Stimulated activated CD8-positive, alpha-beta memory T cell treated with anti-CD3 and anti-CD28 coated beads, Interleukin-7, amount 100 ng/mL, for 1 hour (primary cell): ENCODE data around the gene HSFY2.
"Not testable (repeated sequence)": the region's sequence is repeated elsewhere in the genome, so short reads cannot be mapped to it uniquely, and the experiment has no call there.

ENCODE experiments used
- DNase-seq, 2 donors: peaks; one replicate each; pipeline ENCODE4 v3.0.0-alpha.2; 2020; ENCODE audit warnings: low read depth in 2 of 2

Gene HSFY2, protein sequence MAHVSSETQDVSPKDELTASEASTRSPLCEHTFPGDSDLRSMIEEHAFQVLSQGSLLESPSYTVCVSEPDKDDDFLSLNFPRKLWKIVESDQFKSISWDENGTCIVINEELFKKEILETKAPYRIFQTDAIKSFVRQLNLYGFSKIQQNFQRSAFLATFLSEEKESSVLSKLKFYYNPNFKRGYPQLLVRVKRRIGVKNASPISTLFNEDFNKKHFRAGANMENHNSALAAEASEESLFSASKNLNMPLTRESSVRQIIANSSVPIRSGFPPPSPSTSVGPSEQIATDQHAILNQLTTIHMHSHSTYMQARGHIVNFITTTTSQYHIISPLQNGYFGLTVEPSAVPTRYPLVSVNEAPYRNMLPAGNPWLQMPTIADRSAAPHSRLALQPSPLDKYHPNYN

DNA sequence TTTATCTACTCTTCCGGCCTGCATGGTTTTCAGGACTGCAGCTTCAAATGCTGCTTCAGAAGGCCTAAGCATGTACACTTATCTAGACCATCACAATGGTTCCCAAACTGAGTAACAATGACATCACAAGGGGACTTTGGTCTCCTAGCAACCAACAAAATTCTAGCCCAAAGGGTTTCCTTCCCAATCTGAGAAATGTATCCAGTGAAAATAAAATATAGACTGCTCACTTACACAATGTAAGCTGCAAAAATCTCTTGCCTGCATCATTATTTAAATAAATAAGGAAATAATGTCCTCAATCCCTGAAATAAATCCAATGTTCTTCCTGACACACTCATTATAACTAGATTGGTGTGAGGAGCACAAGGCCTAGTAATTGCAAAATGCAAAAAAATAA, at the start of gene HSFY2:
HSFY2 (minus strand) TSS at position 101 of the 400 bp plus-strand sequence. CDS start 117 bp downstream, outside the sequence.
- DNase-seq = not testable (repeated sequence)

DNA sequence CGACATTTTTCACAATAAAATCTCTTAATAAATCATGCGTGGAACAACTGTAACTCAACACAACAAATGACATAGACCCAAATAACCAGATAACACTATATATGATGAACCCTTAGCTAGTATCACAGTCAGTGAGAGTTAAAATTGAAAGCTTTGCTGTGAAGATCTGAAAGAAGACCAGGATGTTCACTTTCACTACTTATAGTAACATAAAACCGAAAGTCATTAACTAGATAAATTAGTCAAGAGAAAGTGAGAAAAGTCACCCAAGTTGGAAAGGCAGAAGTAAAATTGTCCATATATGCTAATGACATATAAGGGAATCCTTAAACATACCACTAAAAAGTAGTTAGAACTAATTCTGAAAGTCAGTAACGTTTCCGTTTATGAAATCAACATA, 42.2 kb upstream of the HSFY2 start:
- not testable (repeated sequence) for DNase-seq

DNA sequence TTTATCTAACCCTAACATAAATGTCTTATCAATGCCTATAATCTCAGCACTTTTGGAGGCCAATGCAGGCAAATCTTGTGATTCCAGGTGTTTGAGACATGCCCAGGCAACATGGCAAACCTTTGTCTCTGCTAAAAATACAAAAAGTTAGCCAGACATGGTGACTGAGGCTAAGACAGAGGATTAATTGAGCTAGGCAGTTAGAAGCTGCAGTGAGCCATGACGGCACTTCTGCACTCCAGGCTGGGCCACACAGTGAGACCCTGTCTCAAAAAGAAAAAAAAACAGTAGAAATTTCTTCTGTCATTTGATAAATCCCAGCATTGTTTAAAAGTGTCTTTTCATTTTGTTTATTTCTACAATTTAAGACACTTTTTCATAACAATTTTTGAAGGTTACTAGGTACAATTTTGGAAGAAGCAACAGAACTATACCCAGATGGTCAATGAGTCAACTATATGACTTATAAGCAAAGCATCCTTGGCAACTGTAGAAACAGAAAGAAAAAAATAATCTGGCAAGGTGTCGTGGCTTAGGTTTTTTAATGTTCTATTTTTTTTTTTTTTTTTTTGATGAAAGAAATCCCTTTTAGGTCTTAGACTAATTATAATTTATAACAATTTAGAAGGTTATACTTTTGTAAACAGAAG, 15.3 kb upstream of the HSFY2 start:
- not testable (repeated sequence) for DNase-seq

DNA sequence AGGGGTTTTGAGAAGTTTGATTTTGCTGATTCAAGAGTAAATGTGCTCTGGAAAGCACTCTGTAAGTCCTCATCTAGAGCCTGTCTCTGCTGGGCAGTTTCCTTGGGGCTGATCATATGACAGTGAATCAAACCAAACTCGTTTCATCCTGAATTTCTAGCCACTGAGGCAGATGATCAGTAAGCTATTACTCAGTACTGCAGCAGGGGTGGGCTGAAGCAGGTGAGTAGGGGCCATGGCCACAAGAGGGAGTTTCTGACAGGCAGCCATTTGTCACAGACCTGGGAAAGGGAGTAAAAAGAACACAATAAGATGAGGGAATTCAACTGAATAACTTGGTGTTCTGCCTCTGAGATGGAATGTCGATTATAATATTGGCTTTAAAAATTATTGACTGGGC, 19.5 kb downstream of the HSFY2 start:
- not testable (repeated sequence) for DNase-seq

DNA sequence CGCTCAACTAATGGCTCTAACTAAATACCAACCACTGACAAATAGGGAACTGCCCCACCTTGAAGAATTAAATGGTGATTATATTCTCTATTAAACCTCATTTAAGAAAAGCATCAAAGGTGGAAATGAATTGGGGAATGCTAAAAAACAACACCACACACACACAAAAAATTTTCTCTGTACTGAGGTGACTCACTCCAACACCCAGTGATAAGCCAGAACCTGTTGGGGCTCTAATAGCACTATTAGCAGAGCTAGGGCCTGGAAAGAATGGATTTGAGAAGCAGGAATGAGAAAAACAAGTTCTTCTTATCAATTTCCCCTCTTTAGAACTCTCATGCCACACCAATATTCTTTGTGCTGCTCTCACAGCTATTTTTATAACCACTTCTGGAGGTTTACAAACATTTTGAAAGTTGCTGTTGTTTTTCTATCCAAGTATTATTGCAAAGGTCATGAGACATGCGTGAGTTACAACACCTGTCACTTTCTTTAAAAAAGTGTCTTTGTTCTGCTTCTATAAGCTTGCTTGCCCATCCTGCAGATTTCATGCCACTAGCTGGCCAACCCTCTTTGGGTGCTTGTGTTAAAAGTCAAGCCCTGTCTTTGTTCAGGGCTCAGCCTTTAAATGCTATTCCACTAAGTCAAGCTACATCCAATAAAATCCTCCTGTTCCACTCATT, 20.3 kb downstream of the HSFY2 start:
- DNase-seq = not testable (repeated sequence)

DNA sequence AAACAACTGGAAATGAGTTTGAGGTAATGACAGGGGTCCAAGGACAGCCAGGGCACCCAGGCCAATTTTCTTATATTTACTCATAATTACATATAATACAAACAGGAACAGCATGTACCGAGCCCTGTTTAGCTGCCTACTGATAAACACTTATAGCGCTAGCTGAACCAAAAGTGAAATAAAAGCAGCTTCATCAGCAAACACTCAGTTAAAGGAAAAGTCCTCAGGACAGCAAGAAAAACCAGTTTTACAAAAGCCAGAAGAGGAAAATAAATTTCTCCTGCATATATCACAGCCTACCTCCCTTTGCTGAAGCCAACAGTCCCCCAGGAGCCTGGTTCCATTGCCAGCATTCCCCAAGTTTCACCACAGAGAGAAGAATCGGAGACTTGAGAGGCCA, 49.8 kb downstream of the HSFY2 start:
- not testable (repeated sequence) for DNase-seq
